GM10248 (cell line): ENCODE data around the gene SPATA9.
A peak's percentile ranks its signal among the peaks of the same experiment; 100 is the strongest.
"Not testable (repeated sequence)": the region's sequence is repeated elsewhere in the genome, so short reads cannot be mapped to it uniquely, and the experiment has no call there.

ENCODE experiments used
- CTCF ChIA-PET: fragments of 300-600 bp; sonication (Branson Sonifier 250); formaldehyde crosslinking; extraction: SDS; loops from one replicate; lab custom pipeline; 2021; ENCODE audit warnings: antibody characterized with exemption; lab: Yijun Ruan, JAX
- POLR2A ChIA-PET: fragments of 350-650 bp; sonication (Branson Sonifier 250); formaldehyde crosslinking; extraction: SDS; loops from one replicate; lab custom pipeline; 2020; ENCODE audit warnings: antibody characterized with exemption; lab: Yijun Ruan, JAX
- DNase-seq: peaks from one replicate; pipeline ENCODE4 v3.0.0; 2012; ENCODE audit errors: extremely low spot score
- CTCF ChIP-seq: IDR thresholded peaks from 2 replicates; pipeline ENCODE4 v1.5.1; 2012; ENCODE audit warnings: mild to moderate bottlenecking, low read depth; ENCODE audit errors: extremely low read depth, missing control alignments, control extremely low read depth

Gene SPATA9

DNA sequence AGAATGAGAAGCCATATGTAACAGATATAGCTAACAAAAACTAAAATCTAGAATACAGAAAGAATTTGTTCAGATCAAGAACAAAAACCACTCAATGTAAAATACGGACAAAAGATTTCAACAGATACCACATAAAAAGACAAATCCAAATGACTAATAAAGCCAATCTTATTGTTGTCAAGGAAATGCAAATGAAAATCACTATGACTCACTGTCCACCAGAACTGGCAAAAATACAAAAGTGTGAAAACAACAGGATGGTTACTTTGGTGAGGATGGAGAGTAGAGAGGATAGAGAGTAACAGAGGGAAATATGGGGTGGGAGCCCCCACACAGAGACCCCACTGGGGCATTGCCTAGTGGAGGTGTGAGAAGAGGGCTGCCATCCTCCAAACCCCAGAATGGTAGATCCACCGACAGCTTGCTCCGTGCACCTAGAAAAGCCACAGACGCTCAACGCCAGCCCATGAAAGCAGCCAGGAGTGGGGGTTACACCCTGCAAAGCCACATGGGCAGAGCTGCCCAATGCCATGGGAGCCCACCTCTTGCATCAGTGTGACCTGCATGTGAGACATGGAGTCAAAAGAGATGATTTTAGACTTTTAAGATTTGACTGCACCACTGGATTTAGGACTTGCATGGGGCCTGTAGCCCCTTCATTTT lies 33.1 kb upstream of the SPATA9 start:
- no peak for TF ChIP-seq CTCF
- ChIA-PET CTCF (no interaction called here), POLR2A (no interaction called here)
- DNase-seq = peak; percentile 15

- ChIA-PET POLR2A (no interaction called here), CTCF (interaction anchor here (1.5 kb wide), 1 partner anchor 50 kb away, joined by 3 read pairs; no protein-coding TSS in a partner anchor)
- no peak for DNase-seq
- no peak for TF ChIP-seq CTCF
These were observed 31.3 kb upstream of the SPATA9 start for GRCh38 chr5:95713960-95714710.

DNA sequence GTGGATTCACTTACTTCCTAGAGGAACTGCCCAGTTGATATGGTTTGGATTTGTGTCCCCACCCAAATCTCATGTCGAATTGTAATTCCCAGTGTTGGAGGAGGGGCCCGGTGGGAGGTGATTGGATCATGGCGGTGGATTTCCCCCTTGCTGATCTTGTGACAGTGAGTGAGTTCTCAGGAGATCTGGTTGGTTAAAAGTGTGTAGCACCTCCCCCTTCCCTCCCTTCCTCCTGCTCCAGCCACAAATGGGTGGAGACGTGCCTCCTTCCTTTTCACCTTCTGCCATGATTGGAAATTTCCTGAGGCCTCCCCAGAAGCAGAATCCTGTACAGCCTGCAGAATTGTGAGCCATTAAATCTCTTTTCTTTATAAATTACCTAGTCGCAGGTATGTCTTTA lies 30.5 kb upstream of the SPATA9 start:
- POLR2A ChIA-PET, DNase-seq: not testable (repeated sequence)
- CTCF ChIA-PET = interaction anchor here (1.5 kb wide), 1 partner anchor 49 kb away, joined by 3 read pairs; no protein-coding TSS in a partner anchor

DNA sequence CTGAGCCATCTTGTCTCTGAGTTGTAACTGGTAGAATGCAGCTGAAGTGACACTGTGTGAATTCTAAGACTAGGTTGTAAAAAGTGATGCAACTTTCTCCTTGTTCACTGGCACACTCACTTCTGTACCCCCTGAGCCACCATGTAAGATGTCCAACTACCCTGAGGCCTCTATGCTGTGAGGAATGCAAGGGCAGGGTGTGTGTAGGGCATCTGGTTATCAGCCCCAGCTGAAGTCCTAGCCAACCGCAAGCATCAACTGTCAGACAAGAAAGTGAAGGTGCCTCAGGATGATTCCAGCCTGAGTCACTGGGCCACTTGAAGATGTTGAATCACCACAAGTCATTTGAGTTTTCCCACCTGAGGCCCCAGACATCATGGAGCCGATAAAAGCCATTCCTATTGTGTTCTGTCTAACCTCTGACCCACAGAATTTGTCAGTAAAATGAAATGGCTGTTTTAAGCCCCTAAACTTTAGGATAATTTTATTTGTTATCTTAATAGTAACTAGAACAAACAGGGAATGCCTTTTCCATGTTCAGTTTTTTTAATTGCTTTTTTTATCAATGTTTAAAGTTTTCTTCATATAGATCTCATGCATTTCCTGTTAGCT lies 29.7 kb upstream of the SPATA9 start:
- POLR2A ChIA-PET = no interaction called here
- CTCF ChIA-PET = no interaction called here
- DNase-seq = no peak
- TF ChIP-seq CTCF = no peak

DNA sequence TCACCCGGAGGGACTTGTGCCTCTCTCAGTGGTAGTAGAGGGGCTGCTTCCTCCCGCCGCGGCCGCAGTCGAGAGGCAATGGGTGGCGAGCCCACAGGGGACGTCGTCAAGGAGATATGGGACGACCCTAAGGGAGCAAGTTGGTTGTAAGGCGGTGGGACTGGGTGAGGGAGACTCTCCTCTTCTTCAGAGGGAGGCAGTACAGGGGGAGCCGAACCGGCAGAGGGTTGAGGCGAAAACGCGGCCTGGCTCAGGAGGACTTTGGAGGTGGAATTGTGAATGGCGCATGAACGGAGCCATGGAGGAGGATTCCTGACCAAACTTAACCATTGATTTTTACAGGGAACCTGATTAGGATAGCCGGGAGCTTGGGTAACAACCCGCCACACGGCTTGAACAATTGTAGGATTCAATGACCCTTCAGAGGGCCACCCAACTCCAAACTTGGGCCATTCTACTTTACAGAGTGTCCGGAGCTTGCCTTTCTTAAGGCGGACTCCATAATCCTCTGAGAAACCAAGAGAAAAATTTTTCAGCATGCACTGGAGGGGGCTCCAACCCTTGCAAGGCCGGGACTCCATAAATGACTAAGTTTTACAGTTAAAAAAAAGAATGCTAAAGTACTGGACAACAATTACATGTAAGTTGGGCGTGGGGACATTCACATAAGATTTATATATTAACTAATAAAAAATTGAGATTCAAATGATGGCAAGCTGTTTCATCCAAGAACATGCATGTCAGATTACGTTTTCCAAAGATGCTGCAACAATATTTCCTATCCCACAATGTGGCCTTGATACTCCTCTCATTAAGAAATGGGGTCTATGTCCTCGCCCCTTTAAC lies 28.9 kb upstream of the SPATA9 start:
- ChIA-PET CTCF (interaction anchor here (1.5 kb wide), 1 partner anchor 23 kb away, joined by 3 read pairs; no protein-coding TSS in a partner anchor), POLR2A (no interaction called here)
- DNase-seq = no peak

GRCh38 chr5:95710651-95711500 lies 28.1 kb upstream of the SPATA9 start:
- CTCF ChIA-PET = interaction anchor here (1.5 kb wide), 1 partner anchor 24 kb away, joined by 3 read pairs; no protein-coding TSS in a partner anchor
- DNase-seq, POLR2A ChIA-PET: not testable (repeated sequence)

More for the DNA sequence above, 28.9 kb upstream of the SPATA9 start:
- TF ChIP-seq CTCF = no peak
